CMK (cell line): Measurements from ENCODE around the gene DPF3.

Source experiments
- DNase-seq: peaks from one replicate; pipeline ENCODE4 v3.0.0-alpha.2; 2010; ENCODE audit warnings: low read depth

DPF3 gene

GRCh38 chr14:72714094-72714493, 179.8 kb downstream of the DPF3 start:
- no peak for DNase-seq

- DNase-seq: no peak
Observed at GRCh38 chr14:72711936-72712335, 182.0 kb downstream of the DPF3 start.

- DNase-seq: no peak
Observed at GRCh38 chr14:72709916-72710611, 183.8 kb downstream of the DPF3 start.

- DNase-seq: no peak
Observed at GRCh38 chr14:72708708-72709475, 185.0 kb downstream of the DPF3 start.

- no peak for DNase-seq
Observed at GRCh38 chr14:72708222-72708621, 185.7 kb downstream of the DPF3 start.

GRCh38 chr14:72706485-72706884, 187.4 kb downstream of the DPF3 start:
- no peak for DNase-seq

GRCh38 chr14:72704502-72704901, 189.4 kb downstream of the DPF3 start:
- DNase-seq: no peak

- no peak for DNase-seq
Observed at GRCh38 chr14:72701605-72702004, 192.3 kb downstream of the DPF3 start.

GRCh38 chr14:72701237-72701565, 192.7 kb downstream of the DPF3 start:
- no peak for DNase-seq

- DNase-seq: no peak
Observed at GRCh38 chr14:72700338-72701236, 193.3 kb downstream of the DPF3 start.

GRCh38 chr14:72699852-72700257, 194.0 kb downstream of the DPF3 start:
- DNase-seq: no peak

GRCh38 chr14:72699443-72699842, 194.5 kb downstream of the DPF3 start:
- DNase-seq: no peak

- DNase-seq: no peak
Observed at GRCh38 chr14:72692696-72693095, 201.2 kb downstream of the DPF3 start.

GRCh38 chr14:72690324-72690723, 203.6 kb downstream of the DPF3 start:
- no peak for DNase-seq

- no peak for DNase-seq
Observed at GRCh38 chr14:72688990-72689671, 204.8 kb downstream of the DPF3 start.

GRCh38 chr14:72686832-72687231, 207.1 kb downstream of the DPF3 start:
- no peak for DNase-seq

GRCh38 chr14:72686101-72686500, 207.8 kb downstream of the DPF3 start:
- no peak for DNase-seq

- no peak for DNase-seq
Observed at GRCh38 chr14:72685456-72685855, 208.4 kb downstream of the DPF3 start.

GRCh38 chr14:72683787-72684186, 210.1 kb downstream of the DPF3 start:
- no peak for DNase-seq

- no peak for DNase-seq
Observed at GRCh38 chr14:72682188-72682587, 211.7 kb downstream of the DPF3 start.

- DNase-seq: no peak
Observed at GRCh38 chr14:72680853-72681640, 212.9 kb downstream of the DPF3 start.
